Astrocyte of the spinal cord (primary cell): ENCODE data around the gene ITSN1.
A peak's percentile ranks its signal among the peaks of the same experiment; 100 is the strongest.

Source experiments
- DNase-seq: peaks from one replicate; pipeline ENCODE4 v3.0.0; 2011; ENCODE audit warnings: low read depth, low spot score
- H3K4me3 ChIP-seq: 2 replicates; pipeline ENCODE4 v1.5.1; 2011; ENCODE audit warnings: low read depth, mild to moderate bottlenecking, low read length, moderate library complexity
- CTCF ChIP-seq: IDR thresholded peaks from 2 replicates; pipeline ENCODE4 v1.5.1; 2012; ENCODE audit warnings: low read depth, mild to moderate bottlenecking, low read length, inconsistent platforms
- in situ Hi-C: cut with HindIII; loops from 2 replicates; pipeline ENCODE4 v1.10.0; 2017; ENCODE audit warnings: low sequenced_read_pairs

ITSN1 gene

GRCh38 chr21:33811167-33812010 is 169.1 kb downstream of the ITSN1 start:
- no peak overlapping the region for H3K4me3 ChIP-seq
- DNase-seq, result no peak
- TF ChIP-seq CTCF, result no peak
- in situ Hi-C loops, result no loop called here

- DNase-seq, result no peak
- no peak overlapping the region for H3K4me3 ChIP-seq
- no peak for TF ChIP-seq CTCF
- in situ Hi-C loops, result no loop called here
These were observed 171.6 kb downstream of the ITSN1 start for GRCh38 chr21:33813832-33814365.

GRCh38 chr21:33815143-33815707 is 172.9 kb downstream of the ITSN1 start:
- in situ Hi-C loops, result no loop called here
- H3K4me3 ChIP-seq, result no peak overlapping the region
- TF ChIP-seq CTCF, result no peak
- no peak for DNase-seq

- no peak overlapping the region for H3K4me3 ChIP-seq
- in situ Hi-C loops, result no loop called here
- TF ChIP-seq CTCF, result no peak
- no peak for DNase-seq
These were observed 173.9 kb downstream of the ITSN1 start for GRCh38 chr21:33816174-33816573.

- TF ChIP-seq CTCF, result no peak
- in situ Hi-C loops, result no loop called here
- DNase-seq, result no peak
- H3K4me3 ChIP-seq, result no peak overlapping the region
These were observed 174.8 kb downstream of the ITSN1 start for GRCh38 chr21:33817138-33817537.

GRCh38 chr21:33817663-33818451 is 175.6 kb downstream of the ITSN1 start:
- peak; percentile 30 for DNase-seq
- H3K4me3 ChIP-seq, result no peak overlapping the region
- in situ Hi-C loops, result no loop called here
- no peak for TF ChIP-seq CTCF
